Ovary (tissue), 3 donors: ENCODE data around the gene PCGF3.

Source experiments
- CTCF ChIP-seq, 3 donors: fragments of 450-650 bp in 2 of 3; fragments of 200-600 bp in 1 of 3; IDR thresholded peaks; one replicate each; pipeline versions ENCODE4 v1.5.1 to v1.8.0; 2016 to 2022; ENCODE audit warnings: antibody characterized with exemption in 3 of 3, mild to moderate bottlenecking in 1 of 3
- EP300 ChIP-seq: sonication (generic); formaldehyde crosslinking; IDR thresholded peaks from one replicate; pipeline ENCODE4 v1.6.1; 2017; ENCODE audit warnings: antibody characterized with exemption
- POLR2A ChIP-seq: fragments of 450-650 bp; IDR thresholded peaks from one replicate; pipeline ENCODE4 v1.6.1; 2017; ENCODE audit warnings: antibody characterized with exemption, mild to moderate bottlenecking, moderate library complexity
- donor health status: DM: no; HTN: no; CAD: no.

GRCh38 chr4:675036-675882 lies 30.4 kb upstream of the PCGF3 start:
- TF ChIP-seq POLR2A (no peak), CTCF (IDR thresholded peaks at IDR 0.05) (no peak), EP300 (no peak)
